ENCODE data around the gene MED25.

Gene MED25

GRCh38 chr19:49839713-49840112 lies 21.6 kb downstream of the MED25 start:
- no peak for DNase-seq (ENCODE audit: low read depth in 3 of 3, low spot score in 1 of 3)

- DNase-seq (ENCODE audit: low read depth in 3 of 3, low spot score in 1 of 3), result no peak
Measured at GRCh38 chr19:49840321-49840720, 22.2 kb downstream of the MED25 start.

- no peak for DNase-seq (ENCODE audit: low read depth in 3 of 3, low spot score in 1 of 3)
Measured at GRCh38 chr19:49840736-49841249, 22.7 kb downstream of the MED25 start.

GRCh38 chr19:49843265-49843664 lies 25.2 kb downstream of the MED25 start:
- DNase-seq (ENCODE audit: low read depth in 3 of 3, low spot score in 1 of 3), result no peak

GRCh38 chr19:49844138-49845095 lies 26.3 kb downstream of the MED25 start:
- DNase-seq (ENCODE audit: low read depth in 3 of 3, low spot score in 1 of 3), result no peak

- no peak for DNase-seq (ENCODE audit: low read depth in 3 of 3, low spot score in 1 of 3)
Measured at GRCh38 chr19:49845414-49845813, 27.3 kb downstream of the MED25 start.

- no peak for DNase-seq (ENCODE audit: low read depth in 3 of 3, low spot score in 1 of 3)
Measured at GRCh38 chr19:49846408-49846807, 28.3 kb downstream of the MED25 start.

GRCh38 chr19:49847731-49848696 lies 29.9 kb downstream of the MED25 start:
- DNase-seq (ENCODE audit: low read depth in 3 of 3, low spot score in 1 of 3), result no peak

- DNase-seq (ENCODE audit: low read depth in 3 of 3, low spot score in 1 of 3), result no peak
Measured at GRCh38 chr19:49848938-49849337, 30.8 kb downstream of the MED25 start.

GRCh38 chr19:49849433-49850220 lies 31.5 kb downstream of the MED25 start:
- DNase-seq (ENCODE audit: low read depth in 3 of 3, low spot score in 1 of 3), result no peak

GRCh38 chr19:49850221-49850486 lies 32.1 kb downstream of the MED25 start:
- no peak for DNase-seq (ENCODE audit: low read depth in 3 of 3, low spot score in 1 of 3)

- peak; percentile 72 to 87 (median 73) for DNase-seq (ENCODE audit: low read depth in 3 of 3, low spot score in 1 of 3)
Measured at GRCh38 chr19:49850487-49851342, 32.6 kb downstream of the MED25 start, which contains the start of gene PTOV1. Gene PTOV1, plus strand, starts transcription at chr19:49851159.

GRCh38 chr19:49851456-49852259 lies 33.6 kb downstream of the MED25 start:
- no peak for DNase-seq (ENCODE audit: low read depth in 3 of 3, low spot score in 1 of 3)

- no peak for DNase-seq (ENCODE audit: low read depth in 3 of 3, low spot score in 1 of 3)
Measured at GRCh38 chr19:49852631-49853126, 34.6 kb downstream of the MED25 start.

- DNase-seq (ENCODE audit: low read depth in 3 of 3, low spot score in 1 of 3), result no peak
Measured at GRCh38 chr19:49853852-49854377, 35.8 kb downstream of the MED25 start.

GRCh38 chr19:49854378-49855263 lies 36.5 kb downstream of the MED25 start:
- no peak for DNase-seq (ENCODE audit: low read depth in 3 of 3, low spot score in 1 of 3)

GRCh38 chr19:49855277-49855675 lies 37.2 kb downstream of the MED25 start:
- no peak for DNase-seq (ENCODE audit: low read depth in 3 of 3, low spot score in 1 of 3)
